NOMO-1 (cell line): ENCODE results near the gene IL1RAP.

Source experiments
- DNase-seq, 2 experiments: peaks; one replicate each; lab custom pipeline; 2025; ENCODE audit not compliant: unreplicated experiment in 2 of 2; lab: John Stamatoyannopoulos, UW

Gene IL1RAP

DNA sequence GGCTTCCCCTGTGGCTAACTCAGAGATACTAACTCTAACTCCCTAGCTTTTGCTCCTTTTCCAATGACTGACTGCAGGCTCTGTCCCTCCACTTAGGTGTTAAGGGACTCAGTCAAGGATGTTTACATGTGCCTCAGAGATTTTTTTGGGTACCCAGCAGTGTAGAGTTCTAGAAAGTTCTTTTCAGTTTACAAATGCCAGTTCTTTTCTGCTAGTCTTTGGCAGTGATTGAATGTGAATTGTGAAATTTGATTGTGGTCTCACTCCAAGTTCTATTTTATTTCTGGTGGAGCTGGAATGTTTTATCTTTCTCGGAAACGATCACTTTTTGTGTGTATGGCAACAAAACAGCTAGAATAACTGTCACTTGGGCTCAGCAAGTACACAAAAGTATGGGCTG, 60.6 kb downstream of the IL1RAP start:
- no peak for DNase-seq

DNA sequence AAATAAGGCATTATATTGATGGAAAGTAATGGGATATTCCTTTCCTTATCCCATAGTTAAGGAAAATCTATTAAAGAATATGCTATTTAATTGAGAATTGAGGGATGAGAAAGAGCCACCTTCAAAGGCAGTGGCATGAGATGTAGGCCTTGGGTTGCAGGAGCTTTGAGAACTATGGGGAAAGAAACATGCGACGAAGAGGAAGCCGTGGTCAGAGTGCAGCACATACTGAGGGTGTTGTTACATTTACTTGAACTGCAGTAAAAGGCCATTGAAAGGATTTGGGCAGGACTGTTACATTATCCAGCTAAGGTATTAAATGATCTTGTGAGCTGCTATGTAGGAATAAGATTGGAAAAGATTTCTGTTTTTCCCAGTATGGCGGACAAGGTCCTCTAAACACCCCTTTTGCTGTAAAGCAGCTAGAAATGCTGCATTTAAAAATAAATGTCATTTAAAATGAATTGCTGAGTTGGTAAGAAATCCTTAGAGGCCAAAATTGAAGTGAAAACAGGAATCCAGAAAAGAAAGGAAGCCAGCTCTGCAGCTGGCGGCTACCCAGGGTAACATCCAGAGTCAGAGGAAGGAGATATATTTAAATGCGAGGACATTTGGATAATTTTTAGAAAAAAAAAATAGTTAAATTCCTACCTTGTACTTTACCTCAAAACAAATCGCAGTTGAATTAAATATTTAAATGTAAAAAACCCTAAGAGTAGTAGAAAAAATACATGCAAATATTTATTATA, 61.7 kb downstream of the IL1RAP start:
- peak; percentile 80 to 86 for DNase-seq

DNA sequence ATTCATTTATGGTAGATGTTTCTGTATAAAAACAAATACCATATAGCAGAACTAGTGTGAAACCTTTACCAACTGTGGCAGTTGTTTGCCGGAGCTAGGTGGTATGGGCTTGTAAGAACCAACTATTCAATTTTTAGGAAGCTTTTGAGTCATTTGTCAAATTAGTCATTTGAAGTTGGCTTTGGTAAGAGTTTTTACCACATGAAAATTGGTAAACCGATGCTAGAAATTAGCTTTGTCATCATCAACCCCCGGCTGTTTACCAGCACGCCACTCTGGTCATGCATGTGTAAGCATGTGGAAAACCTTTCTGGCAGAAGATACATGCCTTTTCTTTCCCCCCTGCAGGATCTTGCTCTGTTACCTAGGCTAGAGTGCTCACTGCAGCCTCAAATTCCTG, 63.3 kb downstream of the IL1RAP start:
- no peak for DNase-seq

DNA sequence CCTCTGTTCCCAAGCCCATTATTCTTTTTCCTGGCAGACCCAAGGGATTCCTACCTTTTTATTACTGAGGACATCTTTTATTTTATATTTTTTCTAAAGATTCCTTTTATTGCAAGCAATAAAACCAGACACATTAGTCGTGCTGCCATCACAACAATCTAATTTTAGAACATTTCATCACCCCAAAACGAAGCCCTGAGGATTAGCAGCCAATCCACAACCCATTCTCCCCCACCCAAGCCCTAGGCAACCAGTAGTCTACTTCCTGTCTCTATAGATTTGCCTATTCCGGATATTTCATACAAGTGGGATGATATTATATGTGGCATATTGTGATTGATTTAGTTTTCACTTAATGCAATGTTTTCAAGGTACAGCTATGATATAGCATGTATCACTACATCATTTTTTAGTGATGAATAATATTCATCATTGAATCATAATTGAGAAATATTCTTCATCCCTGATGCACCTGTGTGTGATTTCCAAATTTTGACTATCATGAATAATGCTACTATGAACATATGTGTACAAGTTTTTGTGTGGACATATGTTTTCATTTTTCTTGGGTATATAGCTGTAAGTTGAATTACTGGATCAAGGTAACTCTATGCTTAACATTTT, 65.7 kb downstream of the IL1RAP start:
- DNase-seq = no peak

DNA sequence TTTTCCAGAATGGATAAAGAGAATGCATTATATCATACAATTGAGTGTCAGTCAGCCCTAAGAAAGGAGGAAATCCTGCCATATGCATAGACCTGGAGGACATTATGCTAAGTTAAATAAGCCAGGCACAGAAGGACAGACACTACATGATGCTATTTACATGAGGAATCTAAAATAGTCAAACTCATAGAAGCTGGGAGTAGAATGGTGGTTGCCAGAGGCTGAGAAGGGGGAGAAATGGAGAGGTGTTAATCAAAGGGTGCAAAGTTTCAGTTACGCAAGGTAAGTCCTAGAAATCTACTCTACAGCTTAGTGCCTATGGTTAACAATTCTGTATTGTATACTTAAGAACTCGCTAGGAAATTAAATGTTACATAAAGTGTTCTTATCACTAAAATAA, 66.5 kb downstream of the IL1RAP start:
- no peak for DNase-seq

DNA sequence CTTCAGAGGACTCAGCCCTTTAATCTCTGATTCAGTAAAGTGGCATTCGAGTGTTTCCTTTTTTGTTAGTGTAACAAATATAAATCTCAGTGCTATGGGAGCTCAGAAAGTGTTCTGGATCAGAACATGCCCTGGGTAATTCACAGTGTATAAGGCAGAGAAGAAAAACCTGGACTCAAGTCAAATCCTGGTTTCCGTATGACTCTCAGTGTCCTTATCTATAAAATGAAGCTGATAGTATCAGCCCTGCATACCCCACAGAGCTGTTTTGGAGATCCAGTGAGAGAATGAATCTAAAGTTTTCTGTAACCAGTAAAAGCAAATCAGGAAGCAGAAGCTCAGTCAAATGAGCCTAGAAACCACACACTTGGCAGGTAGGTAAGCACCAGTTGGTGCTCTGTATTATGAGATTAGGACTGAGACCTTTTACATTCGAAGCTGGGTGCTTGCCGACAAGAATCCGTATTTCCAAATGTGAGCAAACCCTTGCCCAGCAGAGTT, 67.2 kb downstream of the IL1RAP start:
- no peak for DNase-seq

- no peak for DNase-seq
These were observed 68.8 kb downstream of the IL1RAP start for GRCh38 chr3:190582667-190583066.

- DNase-seq = peak; percentile 4 to 57
These were observed 72.1 kb downstream of the IL1RAP start for GRCh38 chr3:190585805-190586630.

- DNase-seq = peak in 1 of 2 experiments; percentile 22
These were observed 72.7 kb downstream of the IL1RAP start for GRCh38 chr3:190586631-190587011.

GRCh38 chr3:190588570-190588969, 74.7 kb downstream of the IL1RAP start:
- peak in 1 of 2 experiments; percentile 49 for DNase-seq

DNA sequence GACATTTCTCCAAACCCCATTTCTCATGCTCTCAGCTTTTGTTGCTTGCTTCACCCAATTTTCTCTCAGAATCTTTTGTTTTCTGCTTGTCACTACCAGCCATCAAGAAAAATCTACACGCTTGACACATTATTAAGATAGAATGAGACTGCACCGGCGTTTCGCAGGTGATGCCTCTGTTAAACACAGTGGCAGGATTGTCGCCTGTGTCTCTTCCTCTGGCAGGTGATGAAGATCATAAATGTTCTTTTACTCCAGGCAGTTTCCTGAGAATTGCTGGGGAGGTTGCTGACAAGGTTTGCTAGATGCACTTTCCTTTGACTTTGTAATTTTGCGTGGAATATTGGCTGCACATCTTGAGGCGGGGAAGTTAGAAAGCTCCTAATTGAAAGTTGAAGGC, 75.4 kb downstream of the IL1RAP start:
- DNase-seq = no peak

DNA sequence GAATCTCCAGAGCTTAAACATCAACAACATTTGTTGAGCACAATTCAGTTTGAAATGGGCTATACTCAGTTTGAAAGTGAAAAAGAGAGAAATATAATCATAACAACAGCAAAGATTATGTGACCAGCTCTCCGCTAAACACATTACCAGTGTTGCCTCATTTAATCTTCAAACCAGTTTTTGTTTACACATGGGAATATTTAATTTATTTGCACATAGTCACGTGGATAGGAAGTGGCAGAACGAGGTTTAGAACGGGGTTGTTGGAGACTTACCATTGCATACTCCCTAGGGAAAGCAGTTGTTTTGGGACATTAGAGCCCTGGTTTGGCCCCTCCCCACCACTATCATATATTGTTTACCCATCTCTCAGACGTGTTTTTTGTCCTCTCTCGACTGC, 77.2 kb downstream of the IL1RAP start:
- DNase-seq = no peak

- no peak for DNase-seq
These were observed 79.2 kb downstream of the IL1RAP start for GRCh38 chr3:190593075-190593474.

DNA sequence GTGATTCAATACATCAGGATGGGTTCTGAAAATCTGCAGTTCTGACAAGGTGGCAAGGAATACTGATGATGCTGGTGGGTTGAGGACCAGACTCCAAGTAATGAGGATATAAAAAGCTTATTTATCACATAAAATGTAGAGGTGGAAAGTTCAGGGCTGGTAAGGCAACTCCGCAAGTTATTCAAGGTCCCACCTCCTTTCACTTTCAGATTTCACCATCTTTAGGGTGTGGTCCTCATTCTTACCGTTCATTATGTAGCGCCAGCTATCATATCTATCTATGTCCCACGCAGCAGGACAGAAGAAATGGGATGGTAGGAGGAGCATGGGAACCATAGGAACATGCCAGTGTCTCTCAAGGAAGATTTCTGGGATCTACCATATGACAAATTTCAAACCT, 80.3 kb downstream of the IL1RAP start:
- no peak for DNase-seq

- DNase-seq = no peak
These were observed 81.4 kb downstream of the IL1RAP start for GRCh38 chr3:190595179-190595795.

DNA sequence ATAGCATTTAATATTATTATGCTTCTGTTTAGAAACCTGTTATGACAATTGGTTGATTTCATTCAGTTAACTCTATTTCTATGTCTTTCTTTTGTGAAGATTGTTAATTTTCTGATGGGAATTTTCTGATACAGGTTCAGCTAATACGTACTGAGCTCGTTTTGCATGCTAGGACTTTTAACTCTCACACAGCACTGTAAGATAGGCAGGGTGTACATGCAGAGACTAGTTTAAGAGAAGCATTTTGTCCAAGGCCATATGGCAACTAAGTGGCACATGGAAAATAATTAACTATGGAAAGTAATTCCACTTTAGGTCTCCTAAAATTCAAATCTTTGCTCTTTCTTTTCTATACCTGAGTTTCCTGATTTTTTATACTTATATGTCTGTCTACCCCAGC, 81.9 kb downstream of the IL1RAP start:
- no peak for DNase-seq

DNA sequence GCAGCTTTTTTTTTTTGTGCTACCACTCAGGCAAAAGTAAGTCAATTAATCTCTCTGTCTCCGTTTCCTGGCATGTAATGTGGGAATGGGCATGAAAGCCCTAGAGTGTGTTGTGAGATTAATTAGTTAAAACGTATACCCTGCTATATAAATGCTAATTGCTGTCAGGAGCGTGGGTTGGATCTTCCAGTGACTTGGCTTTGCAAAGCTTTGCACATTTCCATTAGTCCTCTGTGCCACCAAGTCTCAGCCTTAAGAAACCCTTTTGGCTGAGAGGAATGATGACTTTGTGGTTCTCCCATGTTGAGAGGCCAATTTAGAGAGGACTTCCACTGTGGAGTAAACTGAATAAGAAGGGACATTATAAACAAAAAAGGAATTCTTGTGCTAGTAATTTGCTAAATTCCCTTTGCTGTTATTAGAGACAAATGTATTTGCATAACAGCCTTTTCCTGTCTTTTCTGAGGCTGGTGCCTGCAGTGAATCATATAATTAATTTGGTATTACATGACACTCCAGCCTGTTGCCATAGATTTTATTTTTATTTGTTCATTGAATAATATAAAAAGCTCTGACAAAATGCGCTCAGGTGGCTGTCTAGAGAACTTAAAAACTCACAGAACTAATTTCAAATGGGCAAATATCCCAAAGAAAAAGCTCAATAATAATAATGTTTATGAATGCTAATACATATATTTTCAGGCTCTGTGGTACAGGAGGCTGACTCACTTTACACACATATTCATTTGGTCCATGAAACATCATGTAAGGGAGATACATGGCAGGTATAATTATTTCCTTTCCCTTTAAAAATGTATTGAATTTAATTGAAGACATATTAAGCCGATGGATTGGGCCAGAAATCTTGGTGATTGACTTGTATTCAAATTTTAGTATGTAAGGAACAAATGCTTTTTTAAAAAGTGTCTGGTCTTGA, 82.7 kb downstream of the IL1RAP start:
- DNase-seq = no peak

DNA sequence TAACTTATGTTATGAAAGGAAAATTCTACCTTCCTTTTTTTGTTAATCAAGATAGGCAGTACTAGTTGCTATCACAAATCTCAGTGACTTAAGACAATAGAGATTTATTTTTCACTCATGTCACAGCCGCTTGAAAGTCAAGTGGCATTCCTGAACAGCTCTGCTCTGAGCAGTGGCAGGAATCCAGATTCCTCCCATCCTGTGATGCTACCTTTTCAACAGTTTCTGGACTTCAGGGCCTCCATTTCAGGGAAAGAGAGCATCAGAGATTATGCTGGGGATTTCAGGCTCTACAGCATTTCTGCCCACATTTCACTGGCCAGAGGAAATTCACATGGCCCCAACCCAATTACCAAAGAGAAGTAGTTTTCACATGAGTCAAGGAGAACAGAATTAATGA, 83.4 kb downstream of the IL1RAP start:
- no peak for DNase-seq

GRCh38 chr3:190601622-190602021, 87.7 kb downstream of the IL1RAP start:
- no peak for DNase-seq

GRCh38 chr3:190605385-190605784, 91.5 kb downstream of the IL1RAP start:
- DNase-seq = no peak
